K562 (cell line): ENCODE results near the gene B4GALT5. TPM values are rescaled to one million over a fixed set of nuclear protein-coding genes. Genes with fewer than 3 reads are reported as not detected.

Experiments
- BDP1 ChIP-seq: IDR thresholded peaks from 3 replicates; pipeline ENCODE4 v1.6.1; 2011; ENCODE audit not compliant: insufficient read length, insufficient read depth
- EGR1 ChIP-seq: fragments of 450-650 bp; conservative IDR thresholded peaks from 2 replicates; pipeline ENCODE4 v1.6.1; 2017; ENCODE audit warnings: mild to moderate bottlenecking
- ELF4 ChIP-seq: fragments of 450-650 bp; formaldehyde crosslinking; IDR thresholded peaks from 2 replicates; pipeline ENCODE4 v1.4.0; 2022; ENCODE audit warnings: missing genetic modification characterization
- FOXA1 ChIP-seq: fragments of 450-650 bp; IDR thresholded peaks from 2 replicates; pipeline ENCODE4 v1.6.1; 2016; ENCODE audit warnings: mild to moderate bottlenecking, borderline replicate concordance
- GABPA ChIP-seq: fragments of 200-800 bp; sonication (Bioruptor generic); conservative IDR thresholded peaks from 2 replicates; pipeline ENCODE4 v1.6.1; 2016; ENCODE audit warnings: low read depth, missing genetic modification characterization, missing compliant biosample characterization
- GTF2E2 ChIP-seq: fragments of 200-800 bp; sonication (Bioruptor generic); IDR thresholded peaks from 2 replicates; pipeline ENCODE4 v1.6.1; 2016; ENCODE audit warnings: missing genetic modification characterization, missing compliant biosample characterization
- HDAC2 ChIP-seq: fragments of 450-650 bp; IDR thresholded peaks from 2 replicates; pipeline ENCODE4 v1.6.1; 2016; ENCODE audit warnings: mild to moderate bottlenecking
- KAT2B ChIP-seq: IDR thresholded peaks from one replicate; pipeline ENCODE4 v1.6.1; 2012; ENCODE audit warnings: low read depth, mild to moderate bottlenecking, control low read depth, inconsistent platforms, low read length, moderate library complexity
- MAFG ChIP-seq: fragments of 450-650 bp; conservative IDR thresholded peaks from 2 replicates; pipeline ENCODE4 v1.6.1; 2016; ENCODE audit warnings: missing genetic modification characterization, missing compliant biosample characterization
- MTF1 ChIP-seq: fragments of 250-450 bp; sonication (Bioruptor Pico); IDR thresholded peaks from 2 replicates; pipeline ENCODE4 v1.9.0; 2021; ENCODE audit warnings: moderate library complexity, mild to moderate bottlenecking, inconsistent platforms, borderline replicate concordance
- NELFE ChIP-seq: IDR thresholded peaks from 2 replicates; pipeline ENCODE4 v1.6.1; 2011; ENCODE audit warnings: mild to moderate bottlenecking; ENCODE audit not compliant: insufficient read depth, insufficient read length
- POLR2B ChIP-seq: fragments of 450-650 bp; IDR thresholded peaks from 2 replicates; pipeline ENCODE4 v1.6.1; 2018; ENCODE audit warnings: low read depth; ENCODE audit not compliant: partially characterized antibody
- RBM14 ChIP-seq: fragments of 200-400 bp; formaldehyde crosslinking; IDR thresholded peaks from 2 replicates; pipeline ENCODE4 v1.6.1; 2018; ENCODE audit warnings: low read depth, mild to moderate bottlenecking, low read length, moderate library complexity, borderline replicate concordance; ENCODE audit not compliant: insufficient read depth
- RERE ChIP-seq: sonication (generic); formaldehyde crosslinking; IDR thresholded peaks from 2 replicates; pipeline ENCODE4 v1.8.0; 2023; ENCODE audit warnings: missing genetic modification reagents, mild to moderate bottlenecking, borderline replicate concordance
- SMARCC2 ChIP-seq: fragments of 450-650 bp; IDR thresholded peaks from 2 replicates; pipeline ENCODE4 v1.6.1; 2017; ENCODE audit warnings: antibody characterized with exemption, moderate library complexity, mild to moderate bottlenecking, low read depth
- SMARCE1 ChIP-seq: fragments of 450-650 bp; IDR thresholded peaks from 2 replicates; pipeline ENCODE4 v1.7.1; 2016; ENCODE audit warnings: mild to moderate bottlenecking
- TARDBP ChIP-seq: fragments of 450-650 bp; IDR thresholded peaks from 2 replicates; pipeline ENCODE4 v1.6.1; 2016
- THRAP3 ChIP-seq: fragments of 450-650 bp; IDR thresholded peaks from 2 replicates; pipeline ENCODE4 v1.6.1; 2016; ENCODE audit warnings: mild to moderate bottlenecking, inconsistent platforms, borderline replicate concordance
- ZKSCAN8 ChIP-seq: fragments of 200-800 bp; sonication (Bioruptor generic); IDR thresholded peaks from 2 replicates; pipeline ENCODE4 v1.6.1; 2016; ENCODE audit warnings: missing genetic modification characterization, missing compliant biosample characterization
- ZNF217 ChIP-seq: sonication (generic); formaldehyde crosslinking; IDR thresholded peaks from 2 replicates; pipeline ENCODE4 v1.8.0; 2022; ENCODE audit warnings: mild to moderate bottlenecking, missing genetic modification reagents
- ZNF354B ChIP-seq: fragments of 250-450 bp; sonication (Bioruptor Pico); IDR thresholded peaks from 2 replicates; pipeline ENCODE4 v1.4.0; 2020
- ZNF431 ChIP-seq: sonication (generic); formaldehyde crosslinking; IDR thresholded peaks from 2 replicates; pipeline ENCODE4 v1.8.0; 2022; ENCODE audit warnings: mild to moderate bottlenecking, missing genetic modification reagents
- ZNF507 ChIP-seq: conservative IDR thresholded peaks from 2 replicates; pipeline ENCODE4 v1.6.1; 2017; ENCODE audit warnings: missing genetic modification characterization, missing compliant biosample characterization
- ZNF655 ChIP-seq: fragments of 250-450 bp; sonication (Bioruptor Pico); IDR thresholded peaks from 2 replicates; pipeline ENCODE4 v1.5.0; 2021
- polyA plus RNA-seq, 8 experiments: library from polyadenylated mRNA; depleted of rRNA in 4 of 8; stranded (reverse) in 5 of 8; unstranded in 3 of 8; fragments of >200 nt; fragmentation: Nextera tagmentation in 2 of 8; fragmentation: Illumina TruSeq in 1 of 8; extraction: Ambion mirVana in 2 of 8; extraction: Trizol in 1 of 8; gene quantifications; 2 replicates each; pipeline versions ENCODE4 v1.2.1 to v1.2.3, GENCODE V29; 2011 to 2014; ENCODE audit warnings: inconsistent platforms in 1 of 8, missing spikeins in 1 of 8
- total RNA-seq, 7 experiments: library from RNA; depleted of rRNA in 6 of 7; stranded (reverse); fragments of >200 nt in 6 of 7; fragmentation: Illumina TruSeq in 2 of 7; extraction: Trizol in 2 of 7; gene quantifications; 2 replicates each; pipeline versions ENCODE4 v1.2.1 to v1.2.3, GENCODE V29; 2011 to 2021; ENCODE audit warnings: low replicate concordance in 1 of 7

Gene B4GALT5
- total and polyA plus RNA-seq, 9 of the 15 experiments (the other 6 are each of a cell fraction or from before 2014, with no cell fraction given) = 8.5 to 32.6 (median 23.4) TPM

GRCh38 chr20:49699200-49699992, 14.3 kb downstream of the B4GALT5 start (continued):
- no peak for TF ChIP-seq FOXA1
- TF ChIP-seq SMARCC2 = 0 out of 2 replicates have a peak, but pooled peaks have one; percentile 25
- TF ChIP-seq BDP1 = no peak
- peak; percentile 78 for TF ChIP-seq SMARCE1
- no peak for TF ChIP-seq ZKSCAN8 (CRISPR knock-in tag)
- no peak for TF ChIP-seq POLR2B
- TF ChIP-seq NELFE = no peak
- TF ChIP-seq ELF4 (CRISPR knock-in tag) = no peak
- TF ChIP-seq EGR1 = no peak
- TF ChIP-seq HDAC2 = 0 out of 2 replicates have a peak, but pooled peaks have one; percentile 14
- TF ChIP-seq MTF1 = no peak
- no peak for TF ChIP-seq ZNF655 (CRISPR knock-in tag)
- no peak for TF ChIP-seq GTF2E2 (tag)
- no peak for TF ChIP-seq GABPA (tag)
- TF ChIP-seq RERE (CRISPR knock-in tag) = no peak
- TF ChIP-seq KAT2B = no peak
- TF ChIP-seq ZNF431 = no peak
- TF ChIP-seq MAFG = no peak
- no peak for TF ChIP-seq THRAP3
- TF ChIP-seq ZNF507 = no peak
- TF ChIP-seq TARDBP = no peak
- TF ChIP-seq RBM14 = no peak
- no peak for TF ChIP-seq ZNF217 (CRISPR knock-in tag)
- no peak for TF ChIP-seq ZNF354B
